OCI-M2 (cell line): ENCODE measurements around the gene CRACDL.

ENCODE experiments used
- DNase-seq: peaks from one replicate; lab custom pipeline; 2025; ENCODE audit not compliant: unreplicated experiment; lab: John Stamatoyannopoulos, UW

CRACDL gene, protein sequence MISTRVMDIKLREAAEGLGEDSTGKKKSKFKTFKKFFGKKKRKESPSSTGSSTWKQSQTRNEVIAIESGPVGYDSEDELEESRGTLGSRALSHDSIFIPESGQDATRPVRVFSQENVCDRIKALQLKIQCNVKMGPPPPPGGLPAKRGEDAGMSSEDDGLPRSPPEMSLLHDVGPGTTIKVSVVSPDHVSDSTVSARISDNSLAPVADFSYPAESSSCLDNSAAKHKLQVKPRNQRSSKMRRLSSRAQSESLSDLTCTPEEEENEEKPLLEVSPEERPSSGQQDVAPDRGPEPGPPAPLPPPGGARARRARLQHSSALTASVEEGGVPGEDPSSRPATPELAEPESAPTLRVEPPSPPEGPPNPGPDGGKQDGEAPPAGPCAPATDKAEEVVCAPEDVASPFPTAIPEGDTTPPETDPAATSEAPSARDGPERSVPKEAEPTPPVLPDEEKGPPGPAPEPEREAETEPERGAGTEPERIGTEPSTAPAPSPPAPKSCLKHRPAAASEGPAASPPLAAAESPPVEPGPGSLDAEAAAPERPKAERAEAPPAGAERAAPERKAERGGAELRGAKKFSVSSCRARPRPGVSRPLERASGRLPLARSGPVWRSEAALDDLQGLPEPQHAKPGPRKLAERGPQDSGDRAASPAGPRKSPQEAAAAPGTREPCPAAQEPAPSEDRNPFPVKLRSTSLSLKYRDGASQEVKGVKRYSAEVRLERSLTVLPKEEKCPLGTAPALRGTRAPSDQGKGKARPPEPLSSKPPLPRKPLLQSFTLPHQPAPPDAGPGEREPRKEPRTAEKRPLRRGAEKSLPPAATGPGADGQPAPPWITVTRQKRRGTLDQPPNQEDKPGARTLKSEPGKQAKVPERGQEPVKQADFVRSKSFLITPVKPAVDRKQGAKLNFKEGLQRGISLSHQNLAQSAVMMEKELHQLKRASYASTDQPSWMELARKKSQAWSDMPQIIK

GRCh38 chr2:98935777-98936352, at the start of gene CRACDL:
Gene CRACDL, minus strand, starts transcription at chr2:98936225. Its CDS starts 89,425 bp downstream, at chr2:98846800.
- no peak for DNase-seq

GRCh38 chr2:98975611-98976010, 39.6 kb upstream of the CRACDL start:
- no peak for DNase-seq

GRCh38 chr2:98972582-98973167, 36.6 kb upstream of the CRACDL start:
- no peak for DNase-seq

DNA sequence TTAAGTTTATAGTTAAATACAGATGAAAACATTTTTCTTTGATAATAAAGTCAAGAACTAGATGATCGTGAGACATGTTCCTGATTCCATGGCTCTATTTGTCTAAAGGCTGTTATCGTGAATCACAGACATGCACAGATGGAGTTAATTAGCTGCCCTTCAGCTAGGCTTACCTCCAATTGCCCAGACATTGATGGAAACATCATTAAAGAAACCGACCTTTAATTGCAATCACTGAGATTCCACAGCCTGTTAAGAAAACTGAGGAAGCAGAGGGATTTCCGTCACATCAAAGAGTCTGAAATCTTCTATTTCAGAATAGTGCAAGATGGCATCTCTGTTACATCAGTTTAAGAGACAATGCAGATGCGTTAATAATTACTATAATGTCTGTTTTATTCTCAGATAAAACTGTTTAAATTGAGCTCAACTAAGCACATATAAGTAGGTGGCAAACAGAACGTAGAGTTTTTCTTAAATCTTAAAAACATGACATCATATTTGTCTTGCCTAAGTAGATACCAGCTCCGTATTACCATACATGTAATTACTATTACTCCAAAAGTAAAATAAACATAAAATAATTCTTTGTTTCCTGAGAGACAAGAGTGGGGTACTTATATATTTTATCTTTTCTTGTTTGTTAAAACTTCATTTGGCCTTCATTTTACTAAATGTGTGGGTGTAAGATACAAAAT, 23.9 kb upstream of the CRACDL start:
- no peak for DNase-seq

GRCh38 chr2:98952966-98953365, 16.9 kb upstream of the CRACDL start:
- DNase-seq = no peak

- no peak for DNase-seq
Observed at GRCh38 chr2:98948956-98949739, 13.1 kb upstream of the CRACDL start.

DNA sequence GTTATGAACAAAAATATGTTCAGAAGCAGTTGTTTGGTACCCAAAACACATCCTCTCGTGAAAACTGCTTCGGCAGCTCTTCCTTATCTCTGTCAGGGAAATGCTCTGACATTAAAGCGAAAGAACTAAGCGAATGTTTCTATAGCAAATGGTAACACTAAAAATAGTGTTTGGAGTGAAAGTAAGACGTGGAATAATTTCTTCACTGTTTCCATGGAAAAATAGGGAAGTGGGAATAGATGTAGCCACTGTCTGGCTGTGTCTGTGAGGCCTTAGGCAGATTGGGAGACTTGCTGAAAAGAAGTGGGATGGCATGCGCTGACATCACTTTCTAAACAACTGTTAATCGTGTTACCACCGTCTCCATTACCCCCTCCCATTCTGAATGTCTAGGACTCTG, 11.5 kb upstream of the CRACDL start:
- no peak for DNase-seq

DNA sequence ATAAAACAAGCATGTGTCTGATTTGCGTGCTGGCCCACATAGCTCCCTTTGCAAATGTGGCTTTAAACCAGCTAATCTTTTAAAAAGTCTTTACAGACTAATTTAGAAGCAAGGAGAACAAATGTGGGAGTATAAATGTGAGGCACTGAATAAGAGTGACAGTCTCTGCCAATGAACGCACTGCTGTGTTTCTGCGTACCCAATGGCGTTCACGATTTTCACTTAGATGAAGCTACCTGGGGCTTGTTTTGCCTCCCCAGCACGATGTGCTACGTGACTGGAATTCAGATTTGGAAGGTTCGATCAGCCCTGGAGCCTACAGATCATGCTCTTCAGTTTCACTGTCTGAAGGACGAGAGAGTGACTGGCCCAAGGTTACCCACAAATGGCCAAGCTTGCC, 10.8 kb upstream of the CRACDL start:
- no peak for DNase-seq

DNA sequence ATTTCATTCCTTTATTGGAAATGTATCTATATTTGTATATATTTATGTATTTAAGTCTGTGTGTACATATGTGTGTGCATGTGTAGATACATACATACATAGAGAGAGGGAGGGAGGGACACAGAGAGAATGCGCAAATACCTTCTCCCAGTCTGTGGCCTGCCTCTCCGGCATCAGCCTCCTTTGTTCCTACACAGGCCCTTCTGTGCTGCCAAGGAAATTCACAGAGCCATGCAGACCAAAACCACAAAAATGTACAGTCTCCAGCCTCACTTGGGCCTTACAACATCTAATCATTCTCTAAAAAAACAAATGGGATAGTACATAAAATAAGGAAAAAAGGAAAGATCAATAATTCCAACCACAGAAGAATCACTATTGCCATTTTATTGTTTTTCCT, 8.8 kb upstream of the CRACDL start:
- no peak for DNase-seq

DNA sequence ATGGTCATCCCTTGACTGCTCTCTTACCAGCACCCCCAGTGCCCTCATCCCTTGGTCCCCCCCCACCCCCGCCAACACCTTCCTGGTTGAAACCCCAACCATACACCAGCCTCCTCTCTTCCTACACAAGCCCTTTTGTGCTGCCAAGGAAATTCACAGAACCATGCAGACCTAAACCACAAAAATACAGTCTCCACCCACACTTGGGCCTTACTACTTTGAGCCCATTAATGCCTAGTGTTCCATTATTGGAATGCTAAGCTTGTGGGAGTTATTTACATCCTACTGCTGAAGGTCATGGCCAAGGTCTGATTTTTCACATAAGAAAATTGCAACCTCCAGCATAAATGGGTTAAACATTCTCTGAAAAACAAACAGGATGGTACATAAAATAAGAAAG, 4.1 kb upstream of the CRACDL start:
- no peak for DNase-seq

- DNase-seq = no peak
Observed at GRCh38 chr2:98937906-98938305, 1.9 kb upstream of the CRACDL start.

GRCh38 chr2:98936353-98937351, 627 bp upstream of the CRACDL start:
- DNase-seq = no peak

GRCh38 chr2:98935111-98935770, 784 bp downstream of the CRACDL start:
- DNase-seq = no peak

DNA sequence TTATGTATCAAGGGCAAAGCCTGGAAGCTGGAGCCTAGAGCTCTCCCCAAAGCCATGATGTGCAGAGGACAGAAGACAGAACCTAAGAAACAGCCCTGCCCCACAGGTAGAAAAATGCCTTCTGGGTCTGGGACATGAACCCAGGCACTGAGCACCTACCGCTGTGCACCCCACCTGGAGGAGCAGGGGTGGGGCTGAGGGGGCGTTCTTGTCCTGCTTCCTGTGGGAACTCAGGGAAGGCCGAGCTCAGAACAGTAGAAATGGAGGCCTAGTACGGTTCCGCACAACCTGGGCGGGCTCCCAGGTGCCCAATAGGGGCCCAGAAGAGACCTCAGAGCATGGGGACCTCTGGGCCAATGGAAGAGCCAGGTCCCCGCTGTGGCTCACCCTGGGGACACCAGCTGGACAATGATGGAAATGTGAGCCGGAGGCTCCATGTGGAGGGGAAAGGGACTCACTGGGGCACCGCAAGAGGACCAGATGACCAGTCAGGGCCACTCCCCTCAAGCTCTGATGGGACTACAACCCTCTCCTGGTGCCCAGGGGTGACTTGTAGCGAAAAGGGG, 3.2 kb downstream of the CRACDL start:
- DNase-seq = no peak

GRCh38 chr2:98932164-98932563, 3.9 kb downstream of the CRACDL start:
- DNase-seq = no peak

GRCh38 chr2:98931596-98931995, 4.4 kb downstream of the CRACDL start:
- no peak for DNase-seq

- no peak for DNase-seq
Observed at GRCh38 chr2:98929920-98930319, 6.1 kb downstream of the CRACDL start.

- DNase-seq = no peak
Observed at GRCh38 chr2:98928242-98928641, 7.8 kb downstream of the CRACDL start.
